GM19099 (cell line): ENCODE measurements around the gene CUL5.

Experiments
- POLR2A ChIP-seq: IDR thresholded peaks from 3 replicates; pipeline ENCODE4 v1.6.1; 2011; ENCODE audit warnings: low read depth; ENCODE audit not compliant: insufficient read length; ENCODE audit errors: extremely low read depth

CUL5 gene

GRCh38 chr11:108128772-108129171, 120.1 kb downstream of the CUL5 start:
- TF ChIP-seq POLR2A = no peak

DNA sequence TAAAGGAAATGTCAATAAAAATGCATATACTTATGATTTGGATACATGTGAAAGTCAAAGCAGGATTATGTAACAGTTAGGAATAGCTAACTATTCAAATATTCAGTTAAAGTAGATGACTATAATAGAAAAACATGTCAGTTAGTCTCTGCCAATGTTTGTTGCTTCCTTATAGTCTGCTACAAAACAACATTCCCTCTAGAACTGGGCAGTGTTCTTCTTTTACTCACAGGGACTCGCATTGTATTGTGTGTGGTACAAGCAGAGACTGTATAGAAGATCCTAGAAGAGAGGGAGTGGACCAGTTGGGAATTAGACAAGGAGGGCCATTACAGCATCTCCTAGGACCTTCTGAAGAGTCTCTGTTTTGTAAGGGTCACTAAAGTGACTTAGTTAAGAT, 123.3 kb downstream of the CUL5 start:
- no peak for TF ChIP-seq POLR2A

DNA sequence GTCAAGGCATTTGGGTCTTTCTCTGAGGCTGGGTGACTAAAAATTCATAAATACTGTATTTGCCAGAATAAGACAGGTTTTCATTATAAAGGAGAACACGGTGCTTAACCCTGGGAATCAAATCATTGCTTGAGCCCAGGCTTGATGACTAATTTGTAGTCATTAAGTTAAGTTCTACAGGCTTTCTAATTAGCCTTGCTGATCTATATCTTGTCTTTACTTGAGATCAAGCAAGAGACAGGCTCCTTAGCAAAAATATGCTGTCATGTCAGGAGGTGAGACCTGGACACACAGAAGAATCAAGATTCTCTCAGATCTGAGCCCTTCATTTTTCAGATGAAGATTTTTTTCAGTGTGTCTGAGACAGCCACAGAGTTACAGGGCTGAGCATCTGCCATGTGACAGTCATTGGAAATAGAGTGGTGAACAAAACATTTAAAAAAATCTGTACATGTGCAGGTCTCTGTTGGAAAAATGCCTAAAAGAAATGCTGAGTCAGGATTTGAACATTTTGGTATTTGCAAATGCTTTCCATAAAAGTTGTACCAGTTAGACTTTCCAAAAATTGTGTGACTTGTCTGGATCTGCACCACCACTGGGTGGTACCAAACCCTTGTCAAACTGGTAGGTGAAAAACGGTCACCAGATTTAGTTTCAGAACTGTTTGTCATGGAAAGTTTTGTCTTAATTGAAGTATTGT, 127.3 kb downstream of the CUL5 start:
- no peak for TF ChIP-seq POLR2A

- no peak for TF ChIP-seq POLR2A
These were observed 128.5 kb downstream of the CUL5 start for GRCh38 chr11:108137212-108137611.

DNA sequence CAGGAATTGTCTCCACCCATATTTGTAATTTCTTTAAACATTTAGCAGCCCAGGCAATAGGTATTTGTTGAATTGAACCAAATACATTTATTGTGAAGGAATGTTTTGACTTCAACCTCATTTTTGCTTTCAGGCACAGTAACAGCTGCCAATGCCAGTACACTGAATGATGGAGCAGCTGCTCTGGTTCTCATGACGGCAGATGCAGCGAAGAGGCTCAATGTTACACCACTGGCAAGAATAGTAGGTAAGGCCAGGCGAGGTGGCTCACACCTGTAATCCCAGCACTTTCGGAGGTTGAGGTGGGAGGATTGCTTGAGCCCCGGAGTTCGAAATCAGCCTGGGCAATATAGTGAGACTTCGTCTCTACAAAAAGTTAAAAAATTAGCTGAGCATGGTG, 133.6 kb downstream of the CUL5 start:
- TF ChIP-seq POLR2A = no peak

DNA sequence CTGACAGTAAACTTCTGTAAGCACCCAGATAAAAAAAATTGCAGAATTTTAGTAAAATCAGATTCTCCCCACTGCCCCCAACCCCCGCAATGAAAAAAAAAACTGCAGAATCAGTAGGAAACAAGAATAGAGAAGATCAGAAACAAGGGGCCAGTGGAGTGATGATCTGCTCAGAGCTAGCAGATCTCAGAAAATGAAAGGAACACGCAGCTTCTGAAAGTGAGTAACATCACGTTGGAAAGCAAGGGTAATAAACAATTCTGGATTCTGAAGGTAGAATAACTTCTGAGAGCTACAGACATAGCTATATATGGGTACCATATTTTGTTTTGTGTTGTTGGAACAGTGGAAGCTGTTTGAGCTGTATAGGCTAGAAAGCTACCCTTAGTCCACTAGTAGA, 135.9 kb downstream of the CUL5 start:
- TF ChIP-seq POLR2A = no peak

- no peak for TF ChIP-seq POLR2A
These were observed 138.5 kb downstream of the CUL5 start for GRCh38 chr11:108147150-108147549.

- TF ChIP-seq POLR2A = no peak
These were observed 139.9 kb downstream of the CUL5 start for GRCh38 chr11:108148556-108148955.

GRCh38 chr11:108154591-108154990, 145.9 kb downstream of the CUL5 start:
- no peak for TF ChIP-seq POLR2A
